NCI-H748 (cell line): ENCODE measurements around the gene ALDH16A1.
A peak's percentile ranks its signal among the peaks of the same experiment; 100 is the strongest.
"Not testable (repeated sequence)": the region's sequence is repeated elsewhere in the genome, so short reads cannot be mapped to it uniquely, and the experiment has no call there.

Experiments used
- DNase-seq: peaks from one replicate; lab custom pipeline; 2025; ENCODE audit not compliant: unreplicated experiment; lab: John Stamatoyannopoulos, UW

ALDH16A1 gene

GRCh38 chr19:49439836-49440235, 13.2 kb upstream of the ALDH16A1 start:
- DNase-seq = no peak

- no peak for DNase-seq
Observed at GRCh38 chr19:49440439-49441209, 12.4 kb upstream of the ALDH16A1 start.

GRCh38 chr19:49441210-49441959, 11.6 kb upstream of the ALDH16A1 start, which contains the start of gene SLC17A7:
Gene SLC17A7 (minus strand): TSS chr19:49441527. CDS start chr19:49441379, 148 bp downstream.
- peak; percentile 77 for DNase-seq

GRCh38 chr19:49441960-49442350, 11.1 kb upstream of the ALDH16A1 start:
- no peak for DNase-seq

GRCh38 chr19:49442354-49442753, 10.7 kb upstream of the ALDH16A1 start:
- no peak for DNase-seq

- peak; percentile 91 for DNase-seq
Observed at GRCh38 chr19:49442771-49443365, 10.2 kb upstream of the ALDH16A1 start.

GRCh38 chr19:49443366-49444099, 9.5 kb upstream of the ALDH16A1 start:
- DNase-seq = peak; percentile 98

- not testable (repeated sequence) for DNase-seq
Observed at GRCh38 chr19:49444100-49444700, 8.8 kb upstream of the ALDH16A1 start.

GRCh38 chr19:49445997-49446396, 7.0 kb upstream of the ALDH16A1 start:
- DNase-seq = no peak

- DNase-seq = peak; percentile 33
Observed at GRCh38 chr19:49447485-49448431, 5.3 kb upstream of the ALDH16A1 start.

- DNase-seq = no peak
Observed at GRCh38 chr19:49448432-49448786, 4.6 kb upstream of the ALDH16A1 start.

- no peak for DNase-seq
Observed at GRCh38 chr19:49450405-49450804, 2.6 kb upstream of the ALDH16A1 start.

- peak; percentile 100 for DNase-seq
Observed at GRCh38 chr19:49451430-49452181, 1.4 kb upstream of the ALDH16A1 start, which contains the start of gene PIH1D1. Gene PIH1D1 (minus strand): TSS chr19:49451814. CDS start chr19:49451574, 240 bp downstream.

- no peak for DNase-seq
Observed at GRCh38 chr19:49453757-49454240, 774 bp downstream of the ALDH16A1 start.

GRCh38 chr19:49455773-49456172, 2.7 kb downstream of the ALDH16A1 start:
- DNase-seq = no peak

GRCh38 chr19:49456326-49456725, 3.3 kb downstream of the ALDH16A1 start:
- DNase-seq = no peak

- DNase-seq = no peak
Observed at GRCh38 chr19:49458567-49458903, 5.5 kb downstream of the ALDH16A1 start.

- no peak for DNase-seq
Observed at GRCh38 chr19:49459388-49459787, 6.4 kb downstream of the ALDH16A1 start.

GRCh38 chr19:49461130-49461529, 8.1 kb downstream of the ALDH16A1 start:
- not testable (repeated sequence) for DNase-seq
